ENCODE data around the gene GUCY1A1. TPM values are rescaled to one million over a fixed set of nuclear protein-coding genes. Genes with fewer than 3 reads are reported as not detected.

The GUCY1A1 gene
- total and polyA plus RNA-seq, 5 donors, result 9.9 to 82.5 (median 63.5) TPM

DNA sequence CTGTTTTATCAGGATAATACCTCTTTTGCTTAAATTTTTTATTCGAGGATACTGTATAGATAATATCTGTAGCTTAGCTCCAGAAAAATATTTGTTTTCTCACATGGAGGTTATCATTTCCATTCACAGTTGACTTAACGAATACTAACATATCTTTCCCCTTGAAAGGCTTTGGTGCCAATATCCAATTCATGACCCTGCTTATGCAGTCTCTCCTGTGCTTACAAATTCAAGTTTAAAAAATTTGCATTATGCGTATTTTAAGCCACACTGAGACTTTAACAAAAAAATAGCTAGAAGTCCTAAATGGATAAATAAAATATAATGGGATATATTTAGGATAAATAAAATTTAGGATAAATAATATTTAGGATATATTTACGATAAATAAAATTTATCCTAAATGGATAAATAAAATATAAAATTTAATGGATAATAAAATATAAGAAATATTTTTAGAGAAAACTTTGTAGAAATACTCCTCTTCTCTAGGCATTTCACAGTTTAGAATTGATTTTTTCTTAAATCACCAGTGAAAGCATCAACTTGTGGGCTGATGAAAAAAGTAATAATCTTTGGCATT is 114.7 kb downstream of the GUCY1A1 start:
- no peak overlapping the region for H3K4me3 ChIP-seq (ENCODE audit: low read length)
- no peak overlapping the region for H3K27ac ChIP-seq (ENCODE audit: low read length)
- no peak for DNase-seq
- H3K27me3 ChIP-seq (ENCODE audit: control insufficient read depth, insufficient read depth), result no peaks in the 10 kb centered on the region
- H3K9me3 ChIP-seq (ENCODE audit: control insufficient read depth, low read length), result no peaks in the 10 kb centered on the region
- 84% methylated on average over 4 of the region's 4 CpGs for WGBS
- no peak for ATAC-seq
- H3K4me1 ChIP-seq (ENCODE audit: control insufficient read depth, insufficient read depth, low read length), result no peaks in the 10 kb centered on the region
- intact Hi-C loops (cut with DNase I), result loop anchor here in 3 of 4 donors (5.0 to 10.0 kb wide), 4 partner anchors 107 to 377 kb away; no protein-coding TSS in a partner anchor

Other genes starting within 250 kb of the GUCY1A1 start
- gene GUCY1B1, start 92.2 kb downstream of the GUCY1A1 start, total RNA-seq, result 10 to 100 TPM in 1 of 4 donors, 1 to 10 TPM in 3; 8.0 to 12.9 (median 9.3) TPM
- gene GUCY1B1, start 92.2 kb downstream of the GUCY1A1 start, polyA plus RNA-seq, result 7.5 TPM
- not detected for gene ASIC5, start 199.4 kb downstream of the GUCY1A1 start, total RNA-seq
- not detected for gene ASIC5, start 199.4 kb downstream of the GUCY1A1 start, polyA plus RNA-seq
- not detected for gene TDO2, start 236.8 kb downstream of the GUCY1A1 start, total RNA-seq
- gene TDO2, start 236.8 kb downstream of the GUCY1A1 start, polyA plus RNA-seq, result not detected

Measured in right cardiac atrium (tissue), 5 donors.